Measurements from ENCODE around the gene EZH1.
"Not testable (repeated sequence)": the region's sequence is repeated elsewhere in the genome, so short reads cannot be mapped to it uniquely, and the experiment has no call there.

The EZH1 gene

DNA sequence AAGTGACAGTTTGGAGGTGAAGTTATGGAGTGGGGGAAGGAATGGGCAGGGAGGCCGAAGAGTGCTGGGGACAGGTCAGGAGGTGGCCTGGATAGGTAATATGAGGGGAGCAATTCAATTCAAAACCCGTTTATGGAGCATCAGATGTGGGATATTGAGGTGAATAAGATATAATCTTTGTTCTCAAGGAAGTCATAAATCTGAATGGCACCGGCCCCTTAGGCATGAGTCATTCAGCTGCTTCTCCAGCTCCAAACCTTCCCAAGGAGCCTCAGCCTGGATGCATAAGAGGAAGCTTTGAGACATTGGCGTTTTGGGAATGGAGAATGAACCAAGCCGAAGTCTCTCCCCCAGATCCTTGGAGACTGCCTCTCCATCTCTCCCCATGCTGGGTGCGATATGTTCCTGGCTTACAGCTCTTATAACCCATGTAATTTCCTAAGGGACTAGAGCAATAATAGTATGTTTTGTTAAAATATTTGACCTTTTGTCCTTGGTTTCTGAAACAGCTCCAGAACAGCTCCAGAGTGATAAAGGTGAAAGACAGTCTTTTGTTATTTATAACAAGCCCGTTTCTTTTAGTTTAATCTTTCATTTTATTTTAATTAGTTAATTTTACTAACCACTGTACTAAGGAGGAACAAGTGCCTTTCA lies 84.0 kb downstream of the EZH1 start:
- H3K4me1 ChIP-seq (ENCODE audit: control insufficient read depth, insufficient read depth, low read length), result peaks cover 6% of the 10 kb centered on the region
- no peak overlapping the region for H3K4me3 ChIP-seq (ENCODE audit: low read depth, low read length)
- peaks cover 39% of the 10 kb centered on the region for H3K36me3 ChIP-seq (ENCODE audit: control insufficient read depth, insufficient read depth, low read length)
- H3K9ac ChIP-seq (ENCODE audit: low read depth, low read length), result no peak overlapping the region
- H3K27ac ChIP-seq (ENCODE audit: low read depth, low read length), result no peak overlapping the region
- no peaks in the 10 kb centered on the region for H3K9me3 ChIP-seq (ENCODE audit: control insufficient read depth, insufficient read depth, low read length)
- H3K27me3 ChIP-seq (ENCODE audit: control insufficient read depth, insufficient read depth, low read length), result no peaks in the 10 kb centered on the region

- Histone ChIP-seq H3K4me3 (ENCODE audit: low read depth, low read length) (peak overlapping the region; percentile 71), H3K36me3 (ENCODE audit: control insufficient read depth, insufficient read depth, low read length) (peaks cover 33% of the 10 kb centered on the region)
- not testable (repeated sequence) for H3K27me3 ChIP-seq (ENCODE audit: control insufficient read depth, insufficient read depth, low read length); H3K27ac ChIP-seq (ENCODE audit: low read depth, low read length); H3K4me1 ChIP-seq (ENCODE audit: control insufficient read depth, insufficient read depth, low read length); H3K9ac ChIP-seq (ENCODE audit: low read depth, low read length); H3K9me3 ChIP-seq (ENCODE audit: control insufficient read depth, insufficient read depth, low read length)
Measured at GRCh38 chr17:42659932-42660274, 84.9 kb downstream of the EZH1 start.

DNA sequence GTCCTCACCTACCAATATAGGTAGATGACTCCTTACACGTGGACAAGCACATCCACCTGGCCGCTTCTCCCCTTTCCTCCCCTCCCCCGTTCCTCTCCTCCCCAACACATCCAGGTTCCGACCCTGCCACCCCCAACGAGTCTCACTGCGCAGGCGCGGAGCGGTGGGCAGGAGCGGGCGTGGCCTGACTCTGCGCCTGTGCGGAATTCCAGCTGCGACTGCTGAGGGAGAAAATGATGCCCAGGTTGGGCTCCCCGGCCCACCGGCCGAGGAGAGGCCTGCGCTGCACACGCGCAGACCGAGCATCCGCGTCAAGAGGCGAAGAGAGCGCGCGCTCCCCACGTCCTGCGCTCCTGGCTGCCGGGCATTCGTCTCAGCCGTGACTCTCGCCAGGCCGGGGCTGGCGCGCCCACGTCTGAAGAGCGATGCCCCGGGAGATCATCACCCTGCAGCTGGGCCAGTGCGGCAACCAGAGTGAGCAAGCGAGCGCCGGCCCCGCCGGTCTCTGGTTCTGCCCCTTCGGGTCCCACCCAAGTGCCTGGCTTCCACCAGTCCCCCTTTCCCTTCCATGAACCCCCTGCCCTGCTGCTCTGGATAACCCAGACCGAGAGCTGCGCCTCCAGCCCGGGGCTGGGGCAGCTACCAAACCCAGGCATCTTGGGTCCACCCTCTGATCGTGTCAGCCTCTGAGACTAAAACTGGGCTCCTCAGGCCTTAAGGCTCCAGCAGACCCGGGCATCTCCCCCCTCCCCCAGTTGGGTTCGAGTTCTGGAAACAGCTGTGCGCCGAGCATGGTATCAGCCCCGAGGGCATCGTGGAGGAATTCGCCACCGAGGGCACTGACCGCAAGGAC lies 85.5 kb downstream of the EZH1 start, which contains the start of gene TUBG2:
Gene TUBG2 (plus strand): TSS at position 206 of the 853 bp plus-strand sequence. CDS start 220 bp downstream, at position 426.
- Histone ChIP-seq H3K4me3 (ENCODE audit: low read depth, low read length) (peak within 1 kb of the TSS; percentile 71), H3K27me3 (ENCODE audit: control insufficient read depth, insufficient read depth, low read length) (no peaks in the 10 kb centered on the region), H3K27ac (ENCODE audit: low read depth, low read length) (peak within 1 kb of the TSS; percentile 74), H3K9ac (ENCODE audit: low read depth, low read length) (peak within 1 kb of the TSS; percentile 49; the same call in 1 of the 2 replicates), H3K9me3 (ENCODE audit: control insufficient read depth, insufficient read depth, low read length) (no peaks in the 10 kb centered on the region), H3K36me3 (ENCODE audit: control insufficient read depth, insufficient read depth, low read length) (peaks cover 30% of the 10 kb centered on the region), H3K4me1 (ENCODE audit: control insufficient read depth, insufficient read depth, low read length) (peaks cover 6% of the 10 kb centered on the region)

DNA sequence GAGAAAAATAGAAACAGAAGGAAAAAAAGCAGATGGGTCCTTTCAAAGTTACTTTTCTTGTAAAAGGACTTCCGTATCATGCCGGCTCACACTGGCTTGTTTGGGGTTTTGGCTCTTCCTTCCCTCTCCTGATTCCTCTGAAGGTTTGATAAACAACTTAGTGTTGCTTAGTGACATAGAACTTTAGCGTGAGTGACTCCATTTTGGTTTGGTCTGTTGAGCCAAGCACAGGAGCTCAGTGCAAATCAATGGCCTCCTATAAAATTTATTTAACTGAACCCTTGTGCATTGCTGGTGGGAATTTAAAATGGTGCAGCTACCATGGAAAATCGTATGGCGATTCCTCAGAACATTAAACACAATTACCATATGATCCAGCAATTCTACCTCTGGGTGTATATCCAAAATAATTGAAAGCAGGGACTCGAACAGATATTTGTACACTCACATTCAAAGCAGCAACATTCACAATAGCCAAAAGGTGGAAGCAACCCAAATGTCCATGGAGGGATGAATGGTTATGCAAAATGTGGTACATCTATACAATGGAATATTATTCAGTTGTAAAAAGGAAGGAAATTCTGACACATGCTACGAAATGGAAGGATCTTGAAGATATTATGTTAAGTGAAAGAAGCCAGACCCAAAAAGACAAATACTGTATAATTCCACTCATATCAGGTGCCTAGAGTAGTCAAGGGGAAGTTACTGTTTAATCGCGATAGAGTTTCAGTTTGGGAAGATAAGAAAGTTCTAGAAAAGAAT lies 86.8 kb downstream of the EZH1 start:
- H3K4me1 ChIP-seq (ENCODE audit: control insufficient read depth, insufficient read depth, low read length), result peaks cover 10% of the 10 kb centered on the region
- H3K4me3 ChIP-seq (ENCODE audit: low read depth, low read length), result no peak overlapping the region
- no peak overlapping the region for H3K9ac ChIP-seq (ENCODE audit: low read depth, low read length)
- no peaks in the 10 kb centered on the region for H3K27me3 ChIP-seq (ENCODE audit: control insufficient read depth, insufficient read depth, low read length)
- no peaks in the 10 kb centered on the region for H3K9me3 ChIP-seq (ENCODE audit: control insufficient read depth, insufficient read depth, low read length)
- no peak overlapping the region for H3K27ac ChIP-seq (ENCODE audit: low read depth, low read length)
- peaks cover 22% of the 10 kb centered on the region for H3K36me3 ChIP-seq (ENCODE audit: control insufficient read depth, insufficient read depth, low read length)

- Histone ChIP-seq H3K4me3 (ENCODE audit: low read depth, low read length) (no peak overlapping the region), H3K27me3 (ENCODE audit: control insufficient read depth, insufficient read depth, low read length) (no peaks in the 10 kb centered on the region), H3K4me1 (ENCODE audit: control insufficient read depth, insufficient read depth, low read length) (peaks cover 8% of the 10 kb centered on the region), H3K9ac (ENCODE audit: low read depth, low read length) (no peak overlapping the region), H3K9me3 (ENCODE audit: control insufficient read depth, insufficient read depth, low read length) (no peaks in the 10 kb centered on the region), H3K36me3 (ENCODE audit: control insufficient read depth, insufficient read depth, low read length) (no peaks in the 10 kb centered on the region), H3K27ac (ENCODE audit: low read depth, low read length) (no peak overlapping the region)
Measured at GRCh38 chr17:42655528-42655927, 89.3 kb downstream of the EZH1 start.

- peak overlapping the region; percentile 56 for H3K4me3 ChIP-seq (ENCODE audit: low read depth, low read length)
- H3K9ac ChIP-seq (ENCODE audit: low read depth, low read length), result no peak overlapping the region; the same call in 1 of the 2 replicates
- H3K36me3 ChIP-seq (ENCODE audit: control insufficient read depth, insufficient read depth, low read length), result no peaks in the 10 kb centered on the region
- peaks cover 4% of the 10 kb centered on the region; the same call in 1 of the 2 replicates for H3K4me1 ChIP-seq (ENCODE audit: control insufficient read depth, insufficient read depth, low read length)
- H3K9me3 ChIP-seq (ENCODE audit: control insufficient read depth, insufficient read depth, low read length), result no peaks in the 10 kb centered on the region
- no peaks in the 10 kb centered on the region for H3K27me3 ChIP-seq (ENCODE audit: control insufficient read depth, insufficient read depth, low read length)
- peak overlapping the region; percentile 32 for H3K27ac ChIP-seq (ENCODE audit: low read depth, low read length)
Measured at GRCh38 chr17:42653179-42654124, 91.4 kb downstream of the EZH1 start.

- Histone ChIP-seq H3K27me3 (ENCODE audit: control insufficient read depth, insufficient read depth, low read length) (no peaks in the 10 kb centered on the region), H3K9me3 (ENCODE audit: control insufficient read depth, insufficient read depth, low read length) (no peaks in the 10 kb centered on the region), H3K4me1 (ENCODE audit: control insufficient read depth, insufficient read depth, low read length) (peaks cover 4% of the 10 kb centered on the region; the same call in 1 of the 2 replicates), H3K4me3 (ENCODE audit: low read depth, low read length) (no peak overlapping the region), H3K36me3 (ENCODE audit: control insufficient read depth, insufficient read depth, low read length) (no peaks in the 10 kb centered on the region), H3K9ac (ENCODE audit: low read depth, low read length) (no peak overlapping the region), H3K27ac (ENCODE audit: low read depth, low read length) (no peak overlapping the region)
Measured at GRCh38 chr17:42651392-42651791, 93.4 kb downstream of the EZH1 start.
